H9 (cell line): Measurements from ENCODE around the gene YOD1. TPM values are rescaled to one million over a fixed set of nuclear protein-coding genes. Genes with fewer than 3 reads are reported as not detected.

Experiments used
- DNase-seq: peaks from one replicate; pipeline ENCODE4 v3.0.0-alpha.2; 2017
- H2AFZ ChIP-seq: one replicate; pipeline ENCODE4 v1.6.1; 2013; ENCODE audit warnings: mild to moderate bottlenecking, low read length, control low read depth, moderate library complexity
- H2AK5ac ChIP-seq: 2 replicates; pipeline ENCODE4 v1.6.1; 2013; ENCODE audit warnings: low read length, control low read depth, mixed read lengths; ENCODE audit not compliant: insufficient read length
- H2BK120ac ChIP-seq: one replicate; pipeline ENCODE4 v1.6.1; 2013; ENCODE audit warnings: low read depth, mild to moderate bottlenecking, low read length, control low read depth, inconsistent platforms; ENCODE audit not compliant: poor library complexity, severe bottlenecking
- H2BK12ac ChIP-seq: 2 replicates; pipeline ENCODE4 v1.6.1; 2013; ENCODE audit warnings: low read length, control low read depth, mixed read lengths, low read depth; ENCODE audit not compliant: insufficient read length
- H2BK15ac ChIP-seq: 2 replicates; pipeline ENCODE4 v1.6.1; 2013; ENCODE audit warnings: low read depth, low read length, control low read depth
- H2BK20ac ChIP-seq: one replicate; pipeline ENCODE4 v1.6.1; 2013; ENCODE audit warnings: low read depth, mild to moderate bottlenecking, low read length, control low read depth, inconsistent platforms; ENCODE audit not compliant: poor library complexity, severe bottlenecking
- H2BK5ac ChIP-seq: 2 replicates; pipeline ENCODE4 v1.6.1; 2013; ENCODE audit warnings: low read length, control low read depth, mixed read lengths; ENCODE audit not compliant: insufficient read length
- H3K14ac ChIP-seq: 2 replicates; pipeline ENCODE4 v1.6.1; 2013; ENCODE audit warnings: low read length, control low read depth; ENCODE audit not compliant: insufficient read depth
- H3K18ac ChIP-seq: 2 replicates; pipeline ENCODE4 v1.6.1; 2013; ENCODE audit warnings: low read depth, mild to moderate bottlenecking, mixed read lengths, low read length, control low read depth; ENCODE audit not compliant: insufficient read length
- H3K23ac ChIP-seq: 2 replicates; pipeline ENCODE4 v1.6.1; 2013; ENCODE audit warnings: low read length, control low read depth, mixed read lengths, low read depth; ENCODE audit not compliant: insufficient read length
- H3K23me2 ChIP-seq: 2 replicates; pipeline ENCODE4 v1.6.1; 2013; ENCODE audit warnings: low read depth, mild to moderate bottlenecking, mixed read lengths, low read length, control low read depth; ENCODE audit not compliant: insufficient read length, poor library complexity, severe bottlenecking
- H3K27ac ChIP-seq: 2 replicates; pipeline ENCODE4 v1.5.1; 2013; ENCODE audit warnings: low read length, control low read depth, mixed read lengths, low read depth; ENCODE audit not compliant: insufficient read length
- H3K27me3 ChIP-seq: 2 replicates; pipeline ENCODE4 v1.6.1; 2013; ENCODE audit warnings: low read length, control low read depth, inconsistent platforms; ENCODE audit not compliant: insufficient read depth
- H3K4ac ChIP-seq: 2 replicates; pipeline ENCODE4 v1.6.1; 2013; ENCODE audit warnings: low read depth, mild to moderate bottlenecking, control low read depth, inconsistent platforms, low read length, moderate library complexity
- H3K4me1 ChIP-seq: 2 replicates; pipeline ENCODE4 v1.6.1; 2013; ENCODE audit warnings: low read length, control low read depth, inconsistent platforms; ENCODE audit not compliant: insufficient read depth
- H3K4me2 ChIP-seq: 2 replicates; pipeline ENCODE4 v1.6.1; 2013; ENCODE audit warnings: low read length, control low read depth, mixed read lengths; ENCODE audit not compliant: insufficient read length, insufficient read depth
- H3K56ac ChIP-seq: 2 replicates; pipeline ENCODE4 v1.6.1; 2013; ENCODE audit warnings: low read depth, mild to moderate bottlenecking, mixed read lengths, low read length, control low read depth; ENCODE audit not compliant: insufficient read length
- H3K79me1 ChIP-seq: 2 replicates; pipeline ENCODE4 v1.6.1; 2013; ENCODE audit warnings: low read depth, mild to moderate bottlenecking, moderate library complexity, low read length, control low read depth, inconsistent platforms; ENCODE audit not compliant: insufficient read depth, poor library complexity, severe bottlenecking
- H3K79me2 ChIP-seq: 2 replicates; pipeline ENCODE4 v1.6.1; 2013; ENCODE audit warnings: low read length, control low read depth, inconsistent platforms; ENCODE audit not compliant: insufficient read depth
- H3K9ac ChIP-seq: 2 replicates; pipeline ENCODE4 v1.6.1; 2013; ENCODE audit warnings: low read length, control low read depth, mixed read lengths; ENCODE audit not compliant: insufficient read length; ENCODE audit errors: extremely low read depth
- H3K9me3 ChIP-seq: one replicate; pipeline ENCODE4 v1.6.1; 2013; ENCODE audit warnings: low read depth, low read length, inconsistent platforms; ENCODE audit not compliant: control insufficient read depth
- H3T11ph ChIP-seq: one replicate; pipeline ENCODE4 v1.6.1; 2013; ENCODE audit warnings: mild to moderate bottlenecking, low read length, control low read depth, inconsistent platforms
- H4K20me1 ChIP-seq: one replicate; pipeline ENCODE4 v1.6.1; 2013; ENCODE audit not compliant: control insufficient read depth, insufficient read length, insufficient read depth
- H4K5ac ChIP-seq: 2 replicates; pipeline ENCODE4 v1.6.1; 2013; ENCODE audit warnings: low read depth, mild to moderate bottlenecking, mixed read lengths, low read length, control low read depth; ENCODE audit not compliant: insufficient read length
- H4K8ac ChIP-seq: replicated peaks from 2 replicates; pipeline ENCODE4 v1.6.1; 2013; ENCODE audit warnings: low read length, control low read depth, mixed read lengths, low read depth; ENCODE audit not compliant: insufficient read length
- H4K91ac ChIP-seq: 2 replicates; pipeline ENCODE4 v1.6.1; 2013; ENCODE audit warnings: low read depth, mild to moderate bottlenecking, moderate library complexity, mixed read lengths, low read length, control low read depth; ENCODE audit not compliant: insufficient read length
- H3K27ac Mint-ChIP-seq, 3 experiments: 2 replicates in 2 of 3; 3 replicates in 1 of 3; pipeline ENCODE4 v1.8.0; 2020 to 2021; ENCODE audit warnings: mixed read lengths in 3 of 3, mild to moderate bottlenecking in 1 of 3, moderate library complexity in 1 of 3
- H3K27me3 Mint-ChIP-seq: 2 replicates; pipeline ENCODE4 v1.8.0; 2021; ENCODE audit warnings: low read depth, mild to moderate bottlenecking, moderate library complexity, mixed read lengths
- H3K36me3 Mint-ChIP-seq, 3 experiments: 2 replicates in 2 of 3; 3 replicates in 1 of 3; pipeline ENCODE4 v1.8.0; 2020 to 2021; ENCODE audit warnings: low read depth in 3 of 3, mixed read lengths in 3 of 3; ENCODE audit not compliant: insufficient read depth in 1 of 3
- H3K4me1 Mint-ChIP-seq, 2 experiments: 2 replicates each; pipeline ENCODE4 v1.8.0; 2020; ENCODE audit warnings: mixed read lengths in 2 of 2
- H3K4me3 Mint-ChIP-seq, 2 experiments: 2 replicates in 1 of 2; 3 replicates in 1 of 2; pipeline ENCODE4 v1.8.0; 2020 to 2021; ENCODE audit warnings: mild to moderate bottlenecking in 2 of 2, mixed read lengths in 2 of 2, moderate library complexity in 1 of 2
- H3K9me3 Mint-ChIP-seq, 2 experiments: 2 replicates in 1 of 2; 3 replicates in 1 of 2; pipeline ENCODE4 v1.8.0; 2020; ENCODE audit warnings: mild to moderate bottlenecking in 2 of 2, mixed read lengths in 2 of 2, moderate library complexity in 1 of 2
- CTCF ChIP-seq: fragments of 200-600 bp; sonication (generic); conservative IDR thresholded peaks from 3 replicates; pipeline ENCODE4 v1.8.0; 2021; ENCODE audit warnings: antibody characterized with exemption, mild to moderate bottlenecking
- WGBS: extraction: QIAGEN DNeasy Blood & Tissue Kit; methylation state at CpG from one replicate; pipeline ENCODE4 v1.1.7; 2013; ENCODE audit warnings: missing lambda C conversion rate, low lambda C conversion rate, mixed read lengths; ENCODE audit not compliant: insufficient read length; ENCODE audit errors: extremely low coverage; 5-methylcytosine and 5-hydroxymethylcytosine counted together
- total RNA-seq: library from RNA; stranded (reverse); gene quantifications from 2 replicates; pipeline ENCODE4 v1.2.1, GENCODE V29; 2021

YOD1 gene
- total RNA-seq, 1 experiment from 2014 or later: 8.6 TPM

GRCh38 chr1:207018707-207019106 is 32.3 kb downstream of the YOD1 start:
- no peak overlapping the region for H2BK5ac ChIP-seq
- H2BK15ac ChIP-seq: no peak overlapping the region
- no CpG with 5 or more reads among the region's 4 CpGs for WGBS
- H3K18ac ChIP-seq: no peak overlapping the region
- no peak overlapping the region for H2BK120ac ChIP-seq
- H3K9ac ChIP-seq: no peak overlapping the region
- no peak overlapping the region for H2AFZ ChIP-seq
- no peak overlapping the region for H4K91ac ChIP-seq
- H3T11ph ChIP-seq: no peak overlapping the region
- TF ChIP-seq CTCF: no peak
- no peak overlapping the region for H3K27ac Mint-ChIP-seq
- no peaks in the 10 kb centered on the region for H3K23me2 ChIP-seq
- no peak overlapping the region for H4K5ac ChIP-seq
- H3K4ac ChIP-seq: no peak overlapping the region
- no peak overlapping the region for H3K4me3 Mint-ChIP-seq
- DNase-seq: no peak
- no peak overlapping the region for H3K27ac ChIP-seq
- no peaks in the 10 kb centered on the region for H3K4me1 ChIP-seq
- no peak overlapping the region for H3K4me2 ChIP-seq
- no peaks in the 10 kb centered on the region for H3K9me3 Mint-ChIP-seq
- no peaks in the 10 kb centered on the region for H3K79me2 ChIP-seq
- H3K9me3 ChIP-seq: no peaks in the 10 kb centered on the region
- H2AK5ac ChIP-seq: no peak overlapping the region
- H3K14ac ChIP-seq: no peak overlapping the region
- no peaks in the 10 kb centered on the region for H3K4me1 Mint-ChIP-seq
- no peaks in the 10 kb centered on the region for H4K20me1 ChIP-seq
- no peak overlapping the region for H2BK12ac ChIP-seq
- no peaks in the 10 kb centered on the region for H3K27me3 ChIP-seq
- H4K8ac ChIP-seq: no peak overlapping the region
- H3K36me3 Mint-ChIP-seq: peaks cover 0 to 2% (median 0%) of the 10 kb centered on the region in 3 experiments; a peak in 1 of 7 replicates
- no peak overlapping the region for H2BK20ac ChIP-seq
- H3K56ac ChIP-seq: no peak overlapping the region
- H3K27me3 Mint-ChIP-seq: peaks cover 24% of the 10 kb centered on the region
- no peak overlapping the region for H3K23ac ChIP-seq
- no peaks in the 10 kb centered on the region for H3K79me1 ChIP-seq
